Measurements from ENCODE around the gene BATF3. TPM values are rescaled to one million over a fixed set of nuclear protein-coding genes. Genes with fewer than 3 reads are reported as not detected.

BATF3 gene
- polyA plus RNA-seq, 1 donor: 2.2 TPM

GRCh38 chr1:212703991-212704564 lies 4.4 kb upstream of the BATF3 start:
- no peak for DNase-seq

- no peak for DNase-seq
These were observed 3.0 kb upstream of the BATF3 start for GRCh38 chr1:212702672-212703071.

GRCh38 chr1:212701910-212702309 lies 2.3 kb upstream of the BATF3 start:
- DNase-seq: no peak

- DNase-seq: peak; percentile 58
These were observed 1.5 kb upstream of the BATF3 start for GRCh38 chr1:212700892-212701819.

GRCh38 chr1:212700223-212700891 lies 717 bp upstream of the BATF3 start:
- DNase-seq: peak; percentile 23

- peak; percentile 17 for DNase-seq
These were observed 476 bp downstream of the BATF3 start for GRCh38 chr1:212699104-212699624.

GRCh38 chr1:212698467-212699103 lies 1.1 kb downstream of the BATF3 start:
- no peak for DNase-seq

GRCh38 chr1:212696721-212697331 lies 2.8 kb downstream of the BATF3 start:
- no peak for DNase-seq

GRCh38 chr1:212692774-212693644 lies 6.6 kb downstream of the BATF3 start:
- no peak for DNase-seq

- DNase-seq: no peak
These were observed 8.0 kb downstream of the BATF3 start for GRCh38 chr1:212691561-212692071.

GRCh38 chr1:212690816-212691403 lies 8.7 kb downstream of the BATF3 start:
- DNase-seq: no peak

- no peak for DNase-seq
These were observed 9.7 kb downstream of the BATF3 start for GRCh38 chr1:212689758-212690529.

- DNase-seq: no peak
These were observed 10.4 kb downstream of the BATF3 start for GRCh38 chr1:212689196-212689725.

GRCh38 chr1:212688341-212689047 lies 11.1 kb downstream of the BATF3 start:
- DNase-seq: no peak

GRCh38 chr1:212687811-212688210 lies 11.8 kb downstream of the BATF3 start:
- DNase-seq: no peak

- no peak for DNase-seq
These were observed 13.0 kb downstream of the BATF3 start for GRCh38 chr1:212686591-212686990.

- DNase-seq: no peak
These were observed 13.6 kb downstream of the BATF3 start for GRCh38 chr1:212686069-212686468.

GRCh38 chr1:212685429-212685828 lies 14.2 kb downstream of the BATF3 start:
- no peak for DNase-seq

Data from hindlimb muscle (tissue), 1 donor.